ENCODE data around the gene GTF3C4.

- TF ChIP-seq, protein P1, sequence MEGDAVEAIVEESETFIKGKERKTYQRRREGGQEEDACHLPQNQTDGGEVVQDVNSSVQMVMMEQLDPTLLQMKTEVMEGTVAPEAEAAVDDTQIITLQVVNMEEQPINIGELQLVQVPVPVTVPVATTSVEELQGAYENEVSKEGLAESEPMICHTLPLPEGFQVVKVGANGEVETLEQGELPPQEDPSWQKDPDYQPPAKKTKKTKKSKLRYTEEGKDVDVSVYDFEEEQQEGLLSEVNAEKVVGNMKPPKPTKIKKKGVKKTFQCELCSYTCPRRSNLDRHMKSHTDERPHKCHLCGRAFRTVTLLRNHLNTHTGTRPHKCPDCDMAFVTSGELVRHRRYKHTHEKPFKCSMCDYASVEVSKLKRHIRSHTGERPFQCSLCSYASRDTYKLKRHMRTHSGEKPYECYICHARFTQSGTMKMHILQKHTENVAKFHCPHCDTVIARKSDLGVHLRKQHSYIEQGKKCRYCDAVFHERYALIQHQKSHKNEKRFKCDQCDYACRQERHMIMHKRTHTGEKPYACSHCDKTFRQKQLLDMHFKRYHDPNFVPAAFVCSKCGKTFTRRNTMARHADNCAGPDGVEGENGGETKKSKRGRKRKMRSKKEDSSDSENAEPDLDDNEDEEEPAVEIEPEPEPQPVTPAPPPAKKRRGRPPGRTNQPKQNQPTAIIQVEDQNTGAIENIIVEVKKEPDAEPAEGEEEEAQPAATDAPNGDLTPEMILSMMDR (IDR thresholded peaks at IDR 0.05; ENCODE audit: insufficient read depth, low read length) = no peak
- TF ChIP-seq REST (IDR thresholded peaks at IDR 0.05; ENCODE audit: insufficient replicate concordance, low read depth) (no peak), SPI1 (IDR thresholded peaks at IDR 0.05; ENCODE audit: borderline replicate concordance, low read depth) (no peak), POLR2AphosphoS5 (IDR thresholded peaks at IDR 0.05; ENCODE audit: low read depth) (no peak), GABPA (IDR thresholded peaks at IDR 0.05; ENCODE audit: low read depth) (no peak)
Measured at GRCh38 chr9:132708769-132709430, 38.6 kb downstream of the GTF3C4 start.

Data from HL-60 (cell line).